ENCODE results near the gene JSRP1. TPM values are rescaled to one million over a fixed set of nuclear protein-coding genes. Genes with fewer than 3 reads are reported as not detected.
"Not testable (repeated sequence)": the region's sequence is repeated elsewhere in the genome, so short reads cannot be mapped to it uniquely, and the experiment has no call there.

JSRP1 gene
- total RNA-seq, 1 donor from 2014 or later = 0.35 TPM

GRCh38 chr19:2283835-2284507 is 27.8 kb upstream of the JSRP1 start:
- no peak for DNase-seq
- no peak for ATAC-seq (ENCODE audit: poor library complexity)
- intact Hi-C loops (cut with DNase I) = no loop called here

- intact Hi-C loops (cut with DNase I) = no loop called here
- ATAC-seq (ENCODE audit: poor library complexity) (no peak), DNase-seq (no peak)
Measured at GRCh38 chr19:2282862-2283237, 26.6 kb upstream of the JSRP1 start.

GRCh38 chr19:2282062-2282861 is 26.0 kb upstream of the JSRP1 start, which contains the start of gene PEAK3:
Gene PEAK3, minus strand, starts transcription at chr19:2282175. Its CDS starts 1,244 bp downstream, at chr19:2280931.
- peak; percentile 91 for ATAC-seq (ENCODE audit: poor library complexity)
- DNase-seq = peak; percentile 91
- intact Hi-C loops (cut with DNase I) = no loop called here

GRCh38 chr19:2281265-2282061 is 25.2 kb upstream of the JSRP1 start:
- intact Hi-C loops (cut with DNase I); DNase-seq: not testable (repeated sequence)
- ATAC-seq (ENCODE audit: poor library complexity) = peak; percentile 29

- intact Hi-C loops (cut with DNase I) = no loop called here
- DNase-seq = no peak
Measured at GRCh38 chr19:2280633-2281264, 24.5 kb upstream of the JSRP1 start.

GRCh38 chr19:2278459-2279158 is 22.4 kb upstream of the JSRP1 start:
- DNase-seq (no peak), ATAC-seq (ENCODE audit: poor library complexity) (no peak)
- intact Hi-C loops (cut with DNase I) = loop anchor here (5.0 kb wide), 1 partner anchor 39 kb away; no protein-coding TSS in a partner anchor

More at GRCh38 chr19:2280633-2281264, 24.5 kb upstream of the JSRP1 start:
- ATAC-seq (ENCODE audit: poor library complexity) = no peak

- no peak for ATAC-seq (ENCODE audit: poor library complexity)
Measured at GRCh38 chr19:2277138-2277537, 20.9 kb upstream of the JSRP1 start.

GRCh38 chr19:2276429-2276986 is 20.3 kb upstream of the JSRP1 start:
- intact Hi-C loops (cut with DNase I) = loop anchor here (5.0 kb wide), 1 partner anchor 41 kb away; no protein-coding TSS in a partner anchor
- ATAC-seq (ENCODE audit: poor library complexity) = no peak

More at GRCh38 chr19:2277138-2277537, 20.9 kb upstream of the JSRP1 start:
- no peak for DNase-seq
- intact Hi-C loops (cut with DNase I) = loop anchor here (5.0 kb wide), 1 partner anchor 40 kb away; no protein-coding TSS in a partner anchor

GRCh38 chr19:2275588-2276428 is 19.6 kb upstream of the JSRP1 start:
- ATAC-seq (ENCODE audit: poor library complexity) (peak; percentile 31), DNase-seq (peak; percentile 73)
- intact Hi-C loops (cut with DNase I) = loop anchor here (5.0 kb wide), 1 partner anchor 41 kb away; no protein-coding TSS in a partner anchor

More at GRCh38 chr19:2276429-2276986, 20.3 kb upstream of the JSRP1 start:
- no peak for DNase-seq

- ATAC-seq (ENCODE audit: poor library complexity) = peak; percentile 36
- peak; percentile 78 for DNase-seq
- intact Hi-C loops (cut with DNase I) = loop anchor here (5.0 kb wide), 2 partner anchors 38 to 42 kb away; partner anchors contain the start of genes PLEKHJ1 and SF3A2
Measured at GRCh38 chr19:2274931-2275535, 18.8 kb upstream of the JSRP1 start.

GRCh38 chr19:2274185-2274711 is 18.0 kb upstream of the JSRP1 start:
- ATAC-seq (ENCODE audit: poor library complexity) (no peak), DNase-seq (no peak)
- intact Hi-C loops (cut with DNase I) = loop anchor here (5.0 kb wide), 1 partner anchor 37 kb away; the partner anchor contains the start of genes PLEKHJ1 and SF3A2

- ATAC-seq (ENCODE audit: poor library complexity) (peak; percentile 21), DNase-seq (peak; percentile 85)
- intact Hi-C loops (cut with DNase I) = loop anchor here (5.0 kb wide), 1 partner anchor 36 kb away; the partner anchor contains the start of genes PLEKHJ1 and SF3A2
Measured at GRCh38 chr19:2273356-2274184, 17.4 kb upstream of the JSRP1 start.

GRCh38 chr19:2271234-2272103 is 15.3 kb upstream of the JSRP1 start:
- ATAC-seq (ENCODE audit: poor library complexity) (no peak), DNase-seq (no peak)
- intact Hi-C loops (cut with DNase I) = loop anchor here (5.0 kb wide), 1 partner anchor 34 kb away; the partner anchor contains the start of genes PLEKHJ1 and SF3A2

Measured in Right ventricle myocardium superior (tissue), 1 donor.